HG03025 (cell line): ENCODE data around the gene RICTOR.

Source experiments
- ATAC-seq: cut with Tn5 transposase; IDR thresholded peaks from one replicate; pipeline ENCODE4 v1.9.1; 2021; ENCODE audit warnings: mild to moderate bottlenecking, moderate library complexity; ENCODE audit not compliant: unreplicated experiment, low FRiP score

The RICTOR gene

GRCh38 chr5:38905516-38905915, 168.7 kb downstream of the RICTOR start:
- ATAC-seq = no peak

- no peak for ATAC-seq
These were observed 174.3 kb downstream of the RICTOR start for GRCh38 chr5:38899936-38900335.

- no peak for ATAC-seq
These were observed 177.4 kb downstream of the RICTOR start for GRCh38 chr5:38896760-38897159.

GRCh38 chr5:38892363-38892762, 181.8 kb downstream of the RICTOR start:
- no peak for ATAC-seq

GRCh38 chr5:38891563-38891962, 182.6 kb downstream of the RICTOR start:
- no peak for ATAC-seq

- ATAC-seq = no peak
These were observed 184.8 kb downstream of the RICTOR start for GRCh38 chr5:38889424-38889823.

GRCh38 chr5:38888041-38888440, 186.2 kb downstream of the RICTOR start:
- no peak for ATAC-seq
